Measurements from ENCODE around the gene GRIK5.
"Not testable (repeated sequence)": the region's sequence is repeated elsewhere in the genome, so short reads cannot be mapped to it uniquely, and the experiment has no call there.

The GRIK5 gene

GRCh38 chr19:42069619-42070351, at the start of gene GRIK5:
TSS of gene GRIK5 (minus strand) at chr19:42070206. CDS start at chr19:42065770, 4,436 bp downstream.
- no peak for DNase-seq

GRCh38 chr19:42117076-42117475, 47.1 kb upstream of the GRIK5 start:
- no peak for DNase-seq

GRCh38 chr19:42116308-42117075, 46.5 kb upstream of the GRIK5 start:
- DNase-seq: no peak

- DNase-seq: no peak
Observed at GRCh38 chr19:42115705-42116104, 45.7 kb upstream of the GRIK5 start.

GRCh38 chr19:42115219-42115618, 45.2 kb upstream of the GRIK5 start:
- no peak for DNase-seq

GRCh38 chr19:42114412-42114811, 44.4 kb upstream of the GRIK5 start:
- DNase-seq: peak; percentile 81

GRCh38 chr19:42113641-42114348, 43.8 kb upstream of the GRIK5 start:
- DNase-seq: peak; percentile 49

GRCh38 chr19:42111811-42112210, 41.8 kb upstream of the GRIK5 start:
- no peak for DNase-seq

- DNase-seq: no peak
Observed at GRCh38 chr19:42111384-42111783, 41.4 kb upstream of the GRIK5 start.

- DNase-seq: no peak
Observed at GRCh38 chr19:42110658-42111057, 40.7 kb upstream of the GRIK5 start.

GRCh38 chr19:42109896-42110295, 39.9 kb upstream of the GRIK5 start:
- DNase-seq: no peak

- peak; percentile 89 for DNase-seq
Observed at GRCh38 chr19:42108527-42109389, 38.8 kb upstream of the GRIK5 start.

- DNase-seq: no peak
Observed at GRCh38 chr19:42105368-42105767, 35.4 kb upstream of the GRIK5 start.

- DNase-seq: no peak
Observed at GRCh38 chr19:42102877-42103276, 32.9 kb upstream of the GRIK5 start.

- not testable (repeated sequence) for DNase-seq
Observed at GRCh38 chr19:42100241-42100640, 30.2 kb upstream of the GRIK5 start.

- no peak for DNase-seq
Observed at GRCh38 chr19:42099336-42099925, 29.4 kb upstream of the GRIK5 start.

- DNase-seq: no peak
Observed at GRCh38 chr19:42098781-42099180, 28.8 kb upstream of the GRIK5 start.

- no peak for DNase-seq
Observed at GRCh38 chr19:42097461-42097860, 27.5 kb upstream of the GRIK5 start.

GRCh38 chr19:42096255-42096837, 26.3 kb upstream of the GRIK5 start:
- DNase-seq: no peak

GRCh38 chr19:42095814-42096230, 25.8 kb upstream of the GRIK5 start:
- no peak for DNase-seq

GRCh38 chr19:42095142-42095813, 25.3 kb upstream of the GRIK5 start:
- no peak for DNase-seq

Measured in NCI-H2029 (cell line).